ENCODE data around the gene TSPAN18.

Gene TSPAN18

GRCh38 chr11:44950031-44950624 lies 223.4 kb downstream of the TSPAN18 start:
- peak; percentile 22 for DNase-seq

GRCh38 chr11:44950625-44951476 lies 224.1 kb downstream of the TSPAN18 start, which contains the start of gene TP53I11:
TSS of gene TP53I11 (minus strand) at chr11:44950883. CDS start at chr11:44938335, 12,548 bp downstream.
- DNase-seq, result peak; percentile 70

- DNase-seq, result no peak
These were observed 225.3 kb downstream of the TSPAN18 start for GRCh38 chr11:44952082-44952481.

- no peak for DNase-seq
These were observed 225.9 kb downstream of the TSPAN18 start for GRCh38 chr11:44952500-44953260.

- DNase-seq, result no peak
These were observed 227.5 kb downstream of the TSPAN18 start for GRCh38 chr11:44954051-44954906.

- DNase-seq, result no peak
These were observed 228.4 kb downstream of the TSPAN18 start for GRCh38 chr11:44955015-44955738.

- DNase-seq, result no peak
These were observed 230.3 kb downstream of the TSPAN18 start for GRCh38 chr11:44957040-44957515.

- DNase-seq, result no peak
These were observed 231.2 kb downstream of the TSPAN18 start for GRCh38 chr11:44957776-44958564.

GRCh38 chr11:44959064-44959463 lies 232.3 kb downstream of the TSPAN18 start:
- DNase-seq, result no peak

GRCh38 chr11:44960200-44960845 lies 233.6 kb downstream of the TSPAN18 start:
- DNase-seq, result no peak

GRCh38 chr11:44962464-44962863 lies 235.7 kb downstream of the TSPAN18 start:
- DNase-seq, result no peak

- DNase-seq, result no peak
These were observed 236.4 kb downstream of the TSPAN18 start for GRCh38 chr11:44963136-44963535.

- no peak for DNase-seq
These were observed 237.2 kb downstream of the TSPAN18 start for GRCh38 chr11:44963948-44964347.

- no peak for DNase-seq
These were observed 237.9 kb downstream of the TSPAN18 start for GRCh38 chr11:44964526-44965209.

- no peak for DNase-seq
These were observed 239.9 kb downstream of the TSPAN18 start for GRCh38 chr11:44966694-44967093.

GRCh38 chr11:44967930-44968496 lies 241.3 kb downstream of the TSPAN18 start:
- no peak for DNase-seq

GRCh38 chr11:44968510-44968909 lies 241.7 kb downstream of the TSPAN18 start:
- DNase-seq, result no peak

- no peak for DNase-seq
These were observed 243.0 kb downstream of the TSPAN18 start for GRCh38 chr11:44969651-44970252.

GRCh38 chr11:44970293-44970692 lies 243.5 kb downstream of the TSPAN18 start:
- DNase-seq, result no peak

Measured in stimulated activated naive CD4-positive, alpha-beta T cell treated with Interleukin-2 at 50 U/mL for 16 hours (primary cell).